GM18858 (cell line): ENCODE data around the gene TRIM74.
"Not testable (repeated sequence)": the region's sequence is repeated elsewhere in the genome, so short reads cannot be mapped to it uniquely, and the experiment has no call there.

Source experiments
- ATAC-seq: cut with Tn5 transposase; IDR thresholded peaks from one replicate; pipeline ENCODE4 v1.9.1; 2021; ENCODE audit not compliant: unreplicated experiment

TRIM74 gene

DNA sequence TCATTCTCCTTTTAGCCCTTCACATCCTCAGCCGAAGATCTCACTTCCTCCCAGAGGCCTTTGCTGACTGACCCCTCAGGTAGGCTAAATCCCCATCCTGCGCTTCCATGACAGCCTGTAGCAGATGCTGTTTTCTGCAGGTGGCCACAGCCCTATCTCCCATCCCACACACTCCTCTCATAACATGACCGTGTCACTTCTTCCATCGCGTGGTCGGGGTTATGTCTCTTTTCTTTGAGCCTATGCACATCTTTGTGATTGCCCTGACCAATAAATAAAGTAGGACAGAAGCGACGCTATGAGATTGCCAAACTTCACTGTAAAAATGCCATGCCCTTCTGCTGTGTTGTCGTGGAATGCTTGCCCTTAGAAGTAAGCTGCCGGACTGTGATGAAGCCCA, 55.5 kb downstream of the TRIM74 start:
- ATAC-seq = not testable (repeated sequence)

GRCh38 chr7:72911395-72911794, 57.9 kb downstream of the TRIM74 start:
- not testable (repeated sequence) for ATAC-seq
